ENCODE data around the gene PRKD2.

The PRKD2 gene

DNA sequence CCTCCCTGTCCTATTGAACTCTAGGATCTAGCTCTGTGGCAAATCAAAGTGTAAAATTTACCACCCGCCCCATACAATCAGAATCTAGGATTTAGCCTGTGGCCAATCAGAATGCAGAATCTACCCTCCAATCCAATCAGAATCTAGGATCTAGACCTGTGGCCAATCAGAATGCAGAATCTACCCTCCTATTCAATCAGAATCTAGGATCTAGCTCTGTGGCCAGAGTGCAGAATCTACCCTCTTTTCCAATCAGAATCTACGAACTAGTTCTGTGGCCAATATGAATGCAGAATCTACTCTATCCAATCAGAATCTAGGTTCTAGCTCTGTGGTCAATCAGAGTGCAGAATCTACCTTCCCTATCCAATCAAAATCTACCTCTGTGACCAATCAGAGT, 25.8 kb downstream of the PRKD2 start:
- DNase-seq, result no peak

DNA sequence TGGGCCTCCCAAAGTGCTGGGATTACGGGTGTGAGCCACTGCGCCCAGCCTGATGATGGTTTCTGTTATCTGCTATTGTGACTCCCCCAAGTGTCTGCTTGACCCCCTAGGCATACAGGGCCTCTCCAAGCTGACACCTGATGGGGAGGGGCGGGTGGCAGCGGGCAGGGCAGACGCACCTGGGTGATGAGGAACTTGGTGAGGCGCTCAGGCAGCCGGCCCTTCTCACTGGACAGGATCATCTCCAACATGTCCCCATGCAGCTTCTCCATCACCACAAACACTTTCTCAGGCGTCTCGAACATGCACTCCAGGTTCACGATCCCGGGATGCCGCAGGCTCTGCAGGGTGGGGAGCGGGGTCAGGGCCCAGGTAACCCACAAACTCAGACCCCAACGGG, 27.6 kb downstream of the PRKD2 start:
- no peak for DNase-seq
- intact Hi-C loops (cut with DNase I), result no loop called here

More for the DNA sequence above, 25.8 kb downstream of the PRKD2 start:
- intact Hi-C loops (cut with DNase I), result no loop called here

DNA sequence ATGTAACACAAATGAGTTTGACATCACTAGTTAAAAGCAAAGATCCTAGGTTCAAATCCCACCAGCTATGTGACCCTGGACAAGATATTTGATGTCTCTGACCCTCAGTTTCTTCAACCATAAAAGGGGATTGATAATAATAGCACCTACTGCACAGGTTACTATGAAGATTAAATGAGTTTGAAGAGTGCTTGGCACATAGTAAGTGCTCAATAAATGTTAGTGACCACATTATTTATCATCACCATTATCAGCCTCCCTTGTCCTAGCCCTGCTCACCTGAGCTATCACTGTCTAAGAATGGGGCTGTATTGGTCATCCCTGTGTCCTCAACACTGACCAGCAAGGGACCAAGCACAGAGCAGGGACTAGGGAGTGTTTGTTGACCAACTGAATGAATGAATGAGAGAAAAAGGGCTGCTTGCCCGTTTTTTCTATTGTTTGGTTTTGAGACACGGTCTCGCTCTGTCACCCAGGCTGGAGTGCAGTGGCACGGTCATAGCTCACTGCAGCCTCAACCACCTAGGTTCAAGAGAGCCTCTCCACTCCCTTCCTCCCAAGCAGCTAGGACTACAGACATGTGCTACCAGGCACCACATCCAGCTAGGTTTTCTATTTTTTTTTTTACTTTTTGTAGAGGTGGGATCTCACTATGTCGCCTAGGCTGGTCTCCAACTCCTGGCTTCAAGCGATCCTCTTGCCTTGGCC, 29.3 kb downstream of the PRKD2 start:
- intact Hi-C loops (cut with DNase I), result no loop called here
- no peak for DNase-seq

DNA sequence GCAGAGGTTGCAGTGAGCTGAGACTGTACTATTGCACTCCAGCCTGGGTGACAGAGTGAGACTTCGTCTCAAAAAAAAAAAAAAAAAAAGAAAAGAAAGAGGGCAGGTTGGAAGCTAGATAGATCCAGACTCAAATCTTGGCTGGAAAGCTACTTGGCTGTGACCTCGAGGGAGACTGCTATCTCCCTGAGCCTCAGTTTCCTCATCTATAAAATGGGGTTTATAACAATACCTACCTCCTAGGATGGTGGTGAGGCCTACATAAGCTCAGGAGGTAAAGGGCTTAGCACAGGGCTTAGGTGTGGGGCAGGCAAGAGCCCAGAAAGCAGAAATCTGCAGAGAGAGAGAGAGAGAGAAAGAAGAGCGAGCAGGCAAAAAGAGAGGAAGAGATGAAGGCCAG, 31.7 kb downstream of the PRKD2 start:
- intact Hi-C loops (cut with DNase I), result no loop called here
- DNase-seq, result no peak

DNA sequence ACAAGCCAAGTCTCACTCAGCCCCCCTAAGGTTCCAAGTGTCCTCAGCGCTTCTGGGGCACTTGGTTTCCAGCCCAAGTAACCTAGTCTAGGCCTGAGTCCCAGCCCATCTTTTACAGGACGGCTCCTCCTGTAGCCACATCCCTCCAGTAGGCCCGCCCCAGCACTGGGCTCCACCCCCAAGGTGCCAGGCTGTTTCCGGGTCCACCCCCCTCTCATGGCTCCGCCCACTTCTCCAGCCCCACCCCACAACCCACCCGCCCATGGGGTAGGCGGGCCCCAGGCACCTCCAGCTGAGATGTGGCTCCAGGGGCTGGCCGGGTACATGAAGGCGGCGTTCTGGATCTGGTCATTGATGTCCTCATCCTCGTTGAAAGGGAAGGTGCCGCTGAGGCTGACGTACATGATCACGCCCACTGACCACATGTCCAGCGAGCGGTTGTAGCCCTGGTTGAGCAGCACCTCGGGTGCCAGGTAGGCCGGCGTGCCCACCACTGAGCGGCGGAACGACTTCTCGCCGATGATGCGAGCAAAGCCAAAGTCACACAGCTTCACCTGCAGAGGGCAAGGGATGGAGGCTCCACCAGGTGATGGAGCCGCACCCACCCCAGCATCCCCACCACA, 38.7 kb downstream of the PRKD2 start:
- intact Hi-C loops (cut with DNase I), result no loop called here
- DNase-seq, result no peak

DNA sequence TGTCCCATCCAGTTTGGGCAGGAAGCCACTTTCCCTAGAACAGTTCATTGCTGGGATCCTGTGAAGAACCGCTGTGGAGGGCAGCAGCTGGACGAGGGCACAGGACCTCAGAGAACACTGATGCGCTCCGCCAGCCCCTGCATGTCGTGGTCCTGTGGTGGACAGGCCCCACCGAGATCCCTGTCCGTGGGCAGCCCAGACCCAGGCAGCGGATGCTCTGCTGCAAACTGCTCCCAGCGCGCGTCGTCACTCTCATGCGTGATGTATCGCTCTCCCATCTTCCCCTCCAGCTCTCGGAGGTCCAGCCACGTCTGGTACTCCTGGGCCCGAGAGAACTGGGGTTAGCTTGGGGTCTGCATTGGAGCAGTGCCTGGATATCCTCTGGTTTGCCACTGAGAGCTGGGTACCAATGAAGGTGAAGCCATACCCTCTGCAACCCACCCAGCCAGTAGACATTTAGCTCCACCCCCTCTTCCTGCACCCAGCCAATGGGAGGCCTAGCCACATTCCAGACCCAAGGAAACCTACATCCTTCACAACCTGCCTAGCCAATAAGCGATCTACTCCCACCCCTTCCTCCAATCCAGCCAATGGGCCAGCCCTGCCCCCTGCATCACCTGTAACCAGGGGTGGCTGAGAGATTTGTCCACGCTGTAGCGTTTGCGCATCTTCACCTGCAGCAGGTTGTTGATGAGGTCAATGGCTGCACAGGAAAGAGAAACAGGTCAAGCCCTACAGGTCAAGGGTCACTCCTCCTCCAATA, 42.3 kb downstream of the PRKD2 start:
- intact Hi-C loops (cut with DNase I), result no loop called here
- peak in 4 of 42 donors; percentile 20 to 34 (median 26) for DNase-seq

DNA sequence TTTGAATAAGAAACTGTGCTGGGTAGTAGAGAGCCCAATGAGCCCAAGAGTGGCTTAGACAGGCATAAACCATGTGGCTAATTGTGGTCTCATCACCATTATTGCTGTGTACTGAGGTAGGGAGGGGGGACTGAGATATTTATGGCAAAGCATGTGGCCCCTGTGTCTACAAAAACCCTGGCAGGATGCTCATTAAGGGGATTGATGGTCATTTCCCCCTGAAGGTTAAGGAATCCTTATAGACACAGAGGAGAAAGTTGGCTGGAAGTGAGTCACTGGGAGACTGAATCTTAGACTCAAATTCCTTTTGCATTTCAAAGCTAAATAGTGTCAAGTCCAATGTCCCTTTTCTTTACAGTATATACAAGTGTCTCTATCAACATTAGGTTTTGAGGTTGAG, 46.1 kb downstream of the PRKD2 start:
- intact Hi-C loops (cut with DNase I), result no loop called here
- DNase-seq, result no peak

DNA sequence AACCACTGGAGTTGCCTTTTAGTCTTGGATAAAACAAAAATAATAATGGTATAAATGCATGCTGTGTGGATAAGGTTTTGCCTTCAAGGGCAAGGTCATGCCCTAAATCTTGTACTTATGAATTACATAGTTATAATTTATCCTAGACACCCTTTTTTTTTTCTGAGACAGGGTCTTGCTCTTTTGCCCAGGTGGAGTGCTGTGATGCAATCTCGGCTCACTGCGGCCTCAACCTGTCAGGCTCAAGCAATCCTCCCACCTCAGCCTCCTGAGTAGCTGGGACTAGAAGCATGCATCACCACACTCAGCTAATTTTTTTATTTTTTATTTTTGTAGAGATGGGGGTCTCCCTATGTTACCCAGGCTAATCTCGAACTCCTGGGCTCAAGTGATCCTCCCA, 48.3 kb downstream of the PRKD2 start:
- no peak for DNase-seq
- intact Hi-C loops (cut with DNase I), result loop anchor here (5.0 to 10.0 kb wide), 2 partner anchors 34 to 144 kb away; no protein-coding TSS in a partner anchor

DNA sequence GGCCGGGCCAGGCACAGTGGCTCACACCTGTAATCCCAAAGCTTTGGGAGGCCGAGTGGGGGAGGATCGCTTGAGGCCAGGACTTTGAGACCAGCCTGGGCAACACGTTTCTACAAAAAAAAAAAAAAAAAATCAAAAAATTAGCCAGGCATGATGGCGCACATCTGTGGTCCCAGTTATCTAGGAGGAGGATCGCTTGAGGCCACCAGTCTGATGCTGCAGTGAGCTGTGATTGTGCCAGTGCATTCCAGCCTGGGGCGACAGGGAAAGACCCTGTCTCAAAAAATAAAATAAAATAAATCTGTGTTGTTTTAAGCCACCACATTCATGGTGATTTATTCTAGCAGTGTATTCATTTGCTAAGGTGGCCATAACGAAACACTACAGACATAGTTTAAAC, 51.8 kb downstream of the PRKD2 start:
- no peak for DNase-seq
- intact Hi-C loops (cut with DNase I), result loop anchor here (5.0 to 10.0 kb wide), 2 partner anchors 37 to 140 kb away; no protein-coding TSS in a partner anchor

DNA sequence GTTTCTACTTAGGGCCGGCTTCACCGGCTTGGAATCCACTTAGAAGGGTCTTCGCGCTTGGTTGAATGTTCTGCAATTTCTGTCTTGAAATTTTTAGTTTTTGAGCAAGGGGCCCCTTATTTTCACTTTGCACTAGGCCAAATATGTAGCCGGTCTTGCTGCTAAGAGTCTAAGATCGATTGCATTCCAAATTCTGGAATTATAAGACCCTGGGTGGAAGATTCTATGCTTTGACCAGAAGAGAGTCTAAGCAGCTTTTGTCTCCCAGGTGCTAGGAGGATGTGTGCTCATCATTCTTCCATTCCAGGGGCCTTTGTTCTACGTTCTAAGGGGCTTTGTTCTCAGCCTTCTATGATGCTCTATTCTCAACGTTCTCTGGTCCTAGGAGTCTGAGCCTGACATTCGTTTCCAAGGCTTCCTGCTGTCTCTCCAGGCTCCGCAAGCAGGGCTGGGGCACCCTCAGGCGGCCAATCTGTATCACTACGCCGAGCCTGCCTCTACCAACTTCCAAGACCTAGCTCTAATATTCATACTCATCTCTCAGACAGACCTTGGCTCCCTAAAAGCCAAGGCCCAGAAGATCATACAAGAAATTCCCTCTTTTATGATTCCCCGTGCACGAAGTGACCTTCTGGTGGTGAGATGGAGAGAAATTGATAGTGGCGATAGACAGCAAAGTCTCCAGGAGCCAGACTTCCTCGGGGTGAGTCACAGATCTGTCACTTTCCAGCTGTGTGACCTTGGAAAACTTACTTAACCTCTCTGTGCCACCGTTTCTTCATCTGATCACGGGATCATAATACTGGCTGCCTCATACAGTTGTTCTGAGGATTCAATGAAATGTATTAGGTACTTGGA, 55.0 kb downstream of the PRKD2 start:
- peak; percentile 83 to 98 (median 94) for DNase-seq
- intact Hi-C loops (cut with DNase I), result loop anchor here (5.0 to 10.0 kb wide), 2 partner anchors 60 to 137 kb away; partner anchors contain the start of gene CALM3

DNA sequence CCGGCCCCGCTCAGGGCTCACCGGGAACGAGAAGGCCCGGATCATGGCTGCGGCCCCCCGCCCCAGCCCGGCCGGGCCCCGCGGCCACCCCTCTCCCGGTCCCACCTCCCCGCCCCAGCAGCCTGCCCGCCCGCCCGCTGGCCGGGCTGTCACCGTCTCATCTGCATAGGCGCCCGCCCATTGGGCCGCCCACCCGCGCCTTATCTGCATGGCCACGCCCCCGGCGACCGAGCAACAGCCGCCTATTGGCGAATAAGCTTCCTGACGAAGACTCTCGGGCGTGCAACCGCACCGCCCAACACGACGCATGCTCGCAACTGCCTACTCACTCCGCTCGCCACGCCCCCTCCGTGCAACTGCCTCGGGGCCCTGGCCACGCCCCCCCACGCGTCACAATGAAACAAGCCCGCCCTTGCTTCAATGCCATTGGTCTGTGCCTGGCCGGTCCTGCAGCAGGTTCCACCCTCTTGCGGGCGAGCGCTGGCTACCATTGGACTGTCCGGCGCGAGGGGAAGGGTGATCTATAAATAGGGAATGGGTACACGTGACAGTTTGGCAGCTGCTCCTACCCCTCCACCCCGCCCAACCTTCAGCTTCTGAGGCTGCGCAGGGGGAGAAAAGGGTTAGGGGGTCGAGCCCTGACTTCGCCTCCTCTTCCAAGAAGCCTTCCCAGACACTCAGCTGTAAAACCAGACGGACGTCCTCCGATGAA, 55.7 kb downstream of the PRKD2 start, which contains the start of gene DACT3:
Gene DACT3, minus strand, starts transcription at position 163 of the 712 bp plus-strand sequence. Its CDS starts 118 bp downstream, at position 45.
- peak; percentile 100 for DNase-seq
- intact Hi-C loops (cut with DNase I), result loop anchor here (5.0 to 10.0 kb wide), 2 partner anchors 59 to 136 kb away; partner anchors contain the start of gene CALM3

DNA sequence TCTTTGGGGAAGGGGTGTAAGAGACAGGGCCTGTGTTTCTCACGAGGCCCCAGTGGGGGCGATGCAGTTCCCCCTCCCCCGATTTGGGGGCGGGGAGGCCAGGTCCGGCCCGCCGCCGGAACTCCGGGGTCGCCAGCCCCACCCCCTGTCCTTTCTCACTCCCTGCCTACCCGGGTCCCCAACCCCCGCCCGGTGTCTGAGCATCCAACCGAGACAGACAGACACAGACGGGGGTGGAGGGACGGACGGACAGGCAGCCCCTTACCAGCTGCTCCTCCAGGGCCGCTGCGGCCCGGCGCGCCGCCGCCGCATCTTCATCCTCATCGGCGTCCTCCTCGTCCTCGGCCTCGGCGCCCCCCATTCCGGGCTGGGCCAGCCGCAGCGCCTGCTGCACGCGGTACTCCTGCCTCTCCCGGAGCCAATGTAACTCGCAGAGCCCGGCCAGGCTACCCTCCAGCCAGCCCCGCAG, 56.3 kb downstream of the PRKD2 start:
- intact Hi-C loops (cut with DNase I), result loop anchor here (1.0 to 10.0 kb wide), 3 partner anchors 46 to 136 kb away; partner anchors contain the start of gene CALM3
- peak in 27 of 42 donors; percentile 18 to 68 (median 38) for DNase-seq

DNA sequence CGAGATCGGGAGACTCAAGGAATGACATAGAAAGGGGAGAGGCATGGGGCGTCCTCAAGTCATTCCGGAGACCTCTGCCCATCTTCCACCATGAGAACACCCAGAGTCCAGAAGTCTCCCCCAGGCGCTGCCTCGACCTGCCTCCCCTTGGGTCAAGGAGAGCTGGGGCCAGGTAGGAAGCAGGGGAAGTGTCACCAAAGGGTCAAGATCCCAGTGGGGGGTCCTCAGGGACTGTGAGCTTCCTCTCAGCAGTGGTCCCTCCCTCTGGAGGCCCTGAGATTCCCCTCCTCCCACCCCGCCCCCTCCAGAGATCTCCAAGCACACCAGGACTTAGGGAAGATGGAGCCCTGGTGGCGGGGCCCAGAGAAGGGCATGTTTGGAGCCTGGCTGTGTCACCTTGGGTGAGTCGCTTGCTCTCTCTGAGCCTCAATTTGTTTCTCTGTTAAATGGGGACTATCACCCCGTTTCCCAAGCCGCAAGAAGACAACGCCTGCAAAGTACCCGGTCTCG, 56.9 kb downstream of the PRKD2 start:
- peak in 29 of 42 donors; percentile 14 to 71 (median 37) for DNase-seq
- intact Hi-C loops (cut with DNase I), result loop anchor here (1.0 to 10.0 kb wide), 3 partner anchors 46 to 135 kb away; partner anchors contain the start of gene CALM3

DNA sequence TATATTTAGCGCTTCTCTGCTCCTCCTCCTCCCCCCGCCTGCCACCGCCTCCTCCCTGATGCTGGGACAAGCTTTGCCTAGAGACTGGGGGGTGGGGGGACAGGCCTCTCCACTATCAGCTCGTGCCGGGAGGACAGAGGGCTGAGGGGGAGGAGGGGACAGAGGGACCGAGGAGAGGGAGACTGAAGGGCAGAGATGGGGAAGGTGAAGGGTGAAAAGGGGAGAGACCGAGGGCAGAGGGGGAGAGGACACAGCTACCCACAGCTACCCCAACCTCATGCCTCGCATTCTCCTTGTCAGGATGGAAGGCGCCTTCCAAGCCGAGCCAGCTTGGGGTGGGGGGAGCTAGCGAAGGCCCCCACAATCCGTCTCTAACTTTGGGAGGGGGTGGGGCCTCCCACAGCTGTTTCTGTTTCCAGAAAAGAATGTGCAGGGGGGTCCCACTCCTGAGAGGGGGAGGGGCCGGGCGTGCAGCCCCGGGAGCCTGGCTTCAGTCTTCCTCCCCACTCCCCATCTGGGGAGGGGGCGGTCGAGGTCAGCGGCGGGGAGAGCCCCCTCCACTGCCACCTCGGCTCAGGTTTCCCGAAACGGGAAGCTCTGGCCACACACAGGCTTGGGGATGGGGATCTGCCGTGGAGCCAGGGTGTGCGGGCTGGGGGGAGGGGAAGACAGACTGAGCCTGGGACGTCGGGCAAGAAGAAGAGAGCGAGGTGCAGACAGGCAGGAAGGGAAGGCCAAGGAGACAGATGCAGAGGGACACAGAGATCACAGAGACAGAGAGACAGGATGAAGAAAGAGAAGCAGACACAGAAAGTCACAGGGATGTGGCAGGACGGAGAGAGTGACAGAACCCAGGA, 57.5 kb downstream of the PRKD2 start:
- peak in 41 of 42 donors; percentile 44 to 87 (median 68) for DNase-seq
- intact Hi-C loops (cut with DNase I), result loop anchor here (1.0 to 10.0 kb wide), 3 partner anchors 45 to 135 kb away; partner anchors contain the start of gene CALM3

DNA sequence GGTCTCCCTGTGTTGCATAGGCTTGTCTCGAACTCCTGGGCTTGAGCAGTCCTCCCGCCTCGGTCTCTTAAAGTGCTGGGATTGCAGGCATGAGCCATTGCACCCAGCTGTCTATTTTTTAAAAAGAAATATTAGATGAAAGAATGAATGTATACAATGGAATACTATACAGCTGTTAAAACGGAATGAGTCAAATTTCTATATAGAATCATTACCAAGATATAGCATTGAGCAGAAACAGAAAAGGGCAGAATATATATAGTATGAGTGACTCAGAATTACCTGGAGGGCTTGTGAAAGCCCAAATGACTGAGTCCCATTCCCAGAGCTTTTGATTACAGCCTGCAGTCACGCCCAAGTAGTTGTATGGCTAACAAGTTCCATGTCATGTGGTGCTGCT, 60.4 kb downstream of the PRKD2 start:
- DNase-seq, result no peak
- intact Hi-C loops (cut with DNase I), result no loop called here

DNA sequence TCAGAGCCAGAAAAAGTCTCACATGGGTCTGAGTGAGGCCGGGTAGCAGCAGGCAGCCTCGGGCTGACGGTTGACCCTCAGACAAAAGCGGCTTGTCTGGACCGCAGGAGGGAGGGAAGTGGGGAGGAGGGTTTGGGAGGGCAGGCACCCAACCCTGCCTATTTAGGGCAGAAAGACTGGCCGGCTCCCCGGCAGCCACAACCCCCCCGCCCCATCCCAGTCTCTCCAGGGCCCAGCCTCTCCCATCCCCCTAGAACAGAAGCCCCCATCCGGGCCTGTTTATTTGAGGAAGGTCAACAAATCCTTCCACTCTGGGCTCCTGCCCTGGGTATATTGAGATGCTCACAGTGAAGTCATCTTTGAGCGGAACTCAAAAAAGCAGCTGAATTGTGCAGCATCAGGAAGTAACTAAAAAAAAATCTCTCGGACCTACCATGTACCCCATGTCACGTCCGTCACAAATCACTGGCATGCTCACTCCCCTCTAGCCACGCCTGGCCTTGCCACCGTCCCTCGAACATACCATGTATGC, 62.2 kb downstream of the PRKD2 start:
- intact Hi-C loops (cut with DNase I), result no loop called here
- DNase-seq, result peak; percentile 60 to 91 (median 84)
